GM18868 (cell line): ENCODE data around the gene MAP4K3.

Source experiments
- ATAC-seq: cut with Tn5 transposase; IDR thresholded peaks from one replicate; pipeline ENCODE4 v1.9.1; 2021; ENCODE audit warnings: mild to moderate bottlenecking, moderate library complexity; ENCODE audit not compliant: unreplicated experiment

MAP4K3 gene

GRCh38 chr2:39203382-39203781 lies 233.7 kb downstream of the MAP4K3 start:
- no peak for ATAC-seq

- ATAC-seq, result no peak
These were observed 234.3 kb downstream of the MAP4K3 start for GRCh38 chr2:39202639-39203369.
